ENCODE data around the gene DHRS13. TPM values are rescaled to one million over a fixed set of nuclear protein-coding genes. Genes with fewer than 3 reads are reported as not detected.

Gene DHRS13
- total and polyA plus RNA-seq, 2 donors (not counting 3 experiments of a cell fraction or from before 2014, with no cell fraction given) = 7.2 to 9.3 TPM

- CTCF ChIA-PET = interaction anchor here (0.8 to 2.1 kb wide), 4 partner anchors 9 to 129 kb away, joined by 3 to 8 read pairs (median 4); no protein-coding TSS in a partner anchor
- intact Hi-C loops (cut with micrococcal nuclease) = no loop called here
- H3K9me3 ChIP-seq (replicated peaks; ENCODE audit: control insufficient read depth, insufficient read depth, low read length) = no peaks in the 10 kb centered on the region
- H3K79me2 ChIP-seq (ENCODE audit: control insufficient read depth, insufficient read depth, low read length) = peaks cover 10% of the 10 kb centered on the region
- no peaks in the 10 kb centered on the region for H3K27me3 ChIP-seq (ENCODE audit: control insufficient read depth in 2 of 2, insufficient read depth in 2 of 2, low read length in 2 of 2)
- no TSS peak for BruUV-seq (replicated peaks)
- H3K9me1 ChIP-seq (replicated peaks; ENCODE audit: control insufficient read depth, extremely low read depth, insufficient read depth, low read length) = no peaks in the 10 kb centered on the region
- no peak overlapping the region for H3K9ac ChIP-seq (replicated peaks; ENCODE audit: extremely low read depth, insufficient read depth, low read length)
- no peak overlapping the region for H3K27ac ChIP-seq (ENCODE audit: insufficient read depth, low read depth, low read length)
- TF ChIP-seq, protein P1, sequence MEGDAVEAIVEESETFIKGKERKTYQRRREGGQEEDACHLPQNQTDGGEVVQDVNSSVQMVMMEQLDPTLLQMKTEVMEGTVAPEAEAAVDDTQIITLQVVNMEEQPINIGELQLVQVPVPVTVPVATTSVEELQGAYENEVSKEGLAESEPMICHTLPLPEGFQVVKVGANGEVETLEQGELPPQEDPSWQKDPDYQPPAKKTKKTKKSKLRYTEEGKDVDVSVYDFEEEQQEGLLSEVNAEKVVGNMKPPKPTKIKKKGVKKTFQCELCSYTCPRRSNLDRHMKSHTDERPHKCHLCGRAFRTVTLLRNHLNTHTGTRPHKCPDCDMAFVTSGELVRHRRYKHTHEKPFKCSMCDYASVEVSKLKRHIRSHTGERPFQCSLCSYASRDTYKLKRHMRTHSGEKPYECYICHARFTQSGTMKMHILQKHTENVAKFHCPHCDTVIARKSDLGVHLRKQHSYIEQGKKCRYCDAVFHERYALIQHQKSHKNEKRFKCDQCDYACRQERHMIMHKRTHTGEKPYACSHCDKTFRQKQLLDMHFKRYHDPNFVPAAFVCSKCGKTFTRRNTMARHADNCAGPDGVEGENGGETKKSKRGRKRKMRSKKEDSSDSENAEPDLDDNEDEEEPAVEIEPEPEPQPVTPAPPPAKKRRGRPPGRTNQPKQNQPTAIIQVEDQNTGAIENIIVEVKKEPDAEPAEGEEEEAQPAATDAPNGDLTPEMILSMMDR (IDR thresholded peaks at IDR 0.05; ENCODE audit: extremely low read depth in 1 of 2, insufficient read depth in 1 of 2, low read depth in 1 of 2, low read length in 2 of 2) = no peak
- TF ChIP-seq POLR2AphosphoS5 (IDR thresholded peaks at IDR 0.05; ENCODE audit: insufficient read depth, low read depth, low read length) = no peak
- no peak for TF ChIP-seq GATA2 (IDR thresholded peaks at IDR 0.05; ENCODE audit: insufficient read depth, insufficient read length, low read depth, low read length)
- TF ChIP-seq POLR2A (IDR thresholded peaks at IDR 0.05; ENCODE audit: low read depth, low read length) = no peak
- no peak for TF ChIP-seq FOS (IDR thresholded peaks at IDR 0.05; ENCODE audit: borderline replicate concordance, insufficient read depth, low read length)
- no peak for TF ChIP-seq MYC (IDR thresholded peaks at IDR 0.05; ENCODE audit: low read depth, low read length)
- TF ChIP-seq, protein P2, sequence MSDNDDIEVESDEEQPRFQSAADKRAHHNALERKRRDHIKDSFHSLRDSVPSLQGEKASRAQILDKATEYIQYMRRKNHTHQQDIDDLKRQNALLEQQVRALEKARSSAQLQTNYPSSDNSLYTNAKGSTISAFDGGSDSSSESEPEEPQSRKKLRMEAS (IDR thresholded peaks at IDR 0.05; ENCODE audit: insufficient read depth, insufficient read length) = no peak
- no peak for TF ChIP-seq EZH2 (IDR thresholded peaks at IDR 0.05; ENCODE audit: borderline replicate concordance, low read depth, low read length, severe bottlenecking)
- TF ChIP-seq JUN (IDR thresholded peaks at IDR 0.05; ENCODE audit: borderline replicate concordance, insufficient read depth, insufficient read length, low read depth) = no peak
- no peak overlapping the region for H3K4me3 ChIP-seq (replicated peaks in 1 of 3; ENCODE audit: insufficient read depth in 1 of 3, low read depth in 1 of 3, low read length in 3 of 3)
- no peaks in the 10 kb centered on the region for H4K20me1 ChIP-seq (replicated peaks; ENCODE audit: control insufficient read depth, extremely low read depth, insufficient read depth, low read length)
- POLR2A ChIA-PET = interaction anchor here (0.7 kb wide), 1 partner anchor 88 kb away, joined by 4 read pairs; no protein-coding TSS in a partner anchor
- H3K4me2 ChIP-seq (ENCODE audit: insufficient read depth, low read length) = peak overlapping the region; percentile 72
- FAIRE-seq (no peak), DNase-seq (ENCODE audit: low read depth, low spot score) (no peak)
- no peak overlapping the region for H2AFZ ChIP-seq (ENCODE audit: low read depth, low read length)
- H3K36me3 ChIP-seq (ENCODE audit: control insufficient read depth in 2 of 2, extremely low read depth in 1 of 2, insufficient read depth in 2 of 2, low read length in 2 of 2) = peaks cover 13 to 19% of the 10 kb centered on the region in 2 experiments
- dilution Hi-C loops (cut with MboI; ENCODE audit: extremely low pct_ligation_motif_present, low sequenced_read_pairs) = no loop called here
- H3K4me1 ChIP-seq (ENCODE audit: control insufficient read depth, extremely low read depth, insufficient read depth, low read length) = peaks cover 12% of the 10 kb centered on the region
Measured at GRCh38 chr17:28856028-28856574, 46.8 kb downstream of the DHRS13 start.

Measured in endothelial cell of umbilical vein (primary cell).